ENCODE measurements around the gene ROBO1.

The ROBO1 gene

GRCh38 chr3:78571486-78571885, 1196.3 kb downstream of the ROBO1 start:
- H2AFZ ChIP-seq (ENCODE audit: low read depth, low read length, severe bottlenecking) = no peak overlapping the region

GRCh38 chr3:78570496-78570895, 1197.3 kb downstream of the ROBO1 start:
- H3K4me3 ChIP-seq (ENCODE audit: insufficient read depth, low read length, poor library complexity, severe bottlenecking) = no peak overlapping the region
- TF ChIP-seq CTCF (IDR thresholded peaks at IDR 0.05; ENCODE audit: insufficient read depth, low read length, poor library complexity, severe bottlenecking) (no peak), EZH2phosphoT487 (conservative IDR thresholded peaks at IDR 0.05; ENCODE audit: low read length) (no peak)
- no peak overlapping the region for H3K4me2 ChIP-seq (ENCODE audit: low read depth, low read length, poor library complexity, severe bottlenecking)
- H3K36me3 ChIP-seq (ENCODE audit: low read length) = no peaks in the 10 kb centered on the region
- no peaks in the 10 kb centered on the region for H3F3A ChIP-seq (ENCODE audit: insufficient read depth)
- H3K27ac ChIP-seq (ENCODE audit: low read depth, low read length) = no peak overlapping the region
- no peak overlapping the region for H2AFZ ChIP-seq (ENCODE audit: low read depth, low read length, severe bottlenecking)
- H3K9me2 ChIP-seq (replicated peaks; ENCODE audit: insufficient read depth, low read length) = no peaks in the 10 kb centered on the region
- H4K20me1 ChIP-seq (ENCODE audit: low read depth, low read length) = no peaks in the 10 kb centered on the region
- no peak overlapping the region for H3K9ac ChIP-seq (ENCODE audit: low read length)
- H3K9me3 ChIP-seq (ENCODE audit: insufficient read depth, low read length) = no peaks in the 10 kb centered on the region
- no peaks in the 10 kb centered on the region for H3K27me3 ChIP-seq (ENCODE audit: low read length)
- no peaks in the 10 kb centered on the region for H3K79me2 ChIP-seq (ENCODE audit: insufficient read depth, low read length)

More at GRCh38 chr3:78571486-78571885, 1196.3 kb downstream of the ROBO1 start:
- Histone ChIP-seq H3K27me3 (ENCODE audit: low read length) (no peaks in the 10 kb centered on the region), H3K4me2 (ENCODE audit: low read depth, low read length, poor library complexity, severe bottlenecking) (no peak overlapping the region), H4K20me1 (ENCODE audit: low read depth, low read length) (no peaks in the 10 kb centered on the region), H3K4me3 (ENCODE audit: insufficient read depth, low read length, poor library complexity, severe bottlenecking) (no peak overlapping the region), H3K27ac (ENCODE audit: low read depth, low read length) (no peak overlapping the region), H3K79me2 (ENCODE audit: insufficient read depth, low read length) (no peaks in the 10 kb centered on the region), H3F3A (ENCODE audit: insufficient read depth) (no peaks in the 10 kb centered on the region), H3K9me2 (replicated peaks; ENCODE audit: insufficient read depth, low read length) (no peaks in the 10 kb centered on the region), H3K9me3 (ENCODE audit: insufficient read depth, low read length) (no peaks in the 10 kb centered on the region), H3K36me3 (ENCODE audit: low read length) (no peaks in the 10 kb centered on the region), H3K9ac (ENCODE audit: low read length) (no peak overlapping the region)
- no peak for TF ChIP-seq CTCF (IDR thresholded peaks at IDR 0.05; ENCODE audit: insufficient read depth, low read length, poor library complexity, severe bottlenecking)
- no peak for TF ChIP-seq EZH2phosphoT487 (conservative IDR thresholded peaks at IDR 0.05; ENCODE audit: low read length)

- Histone ChIP-seq H3K9me3 (ENCODE audit: insufficient read depth, low read length) (no peaks in the 10 kb centered on the region), H3F3A (ENCODE audit: insufficient read depth) (no peaks in the 10 kb centered on the region), H3K9me2 (replicated peaks; ENCODE audit: insufficient read depth, low read length) (no peaks in the 10 kb centered on the region), H3K27me3 (ENCODE audit: low read length) (no peaks in the 10 kb centered on the region), H3K4me3 (ENCODE audit: insufficient read depth, low read length, poor library complexity, severe bottlenecking) (no peak overlapping the region), H3K36me3 (ENCODE audit: low read length) (no peaks in the 10 kb centered on the region), H4K20me1 (ENCODE audit: low read depth, low read length) (no peaks in the 10 kb centered on the region), H3K27ac (ENCODE audit: low read depth, low read length) (no peak overlapping the region), H3K4me2 (ENCODE audit: low read depth, low read length, poor library complexity, severe bottlenecking) (no peak overlapping the region), H2AFZ (ENCODE audit: low read depth, low read length, severe bottlenecking) (no peak overlapping the region), H3K9ac (ENCODE audit: low read length) (no peak overlapping the region), H3K79me2 (ENCODE audit: insufficient read depth, low read length) (no peaks in the 10 kb centered on the region)
- TF ChIP-seq CTCF (IDR thresholded peaks at IDR 0.05; ENCODE audit: insufficient read depth, low read length, poor library complexity, severe bottlenecking) = no peak
- TF ChIP-seq EZH2phosphoT487 (conservative IDR thresholded peaks at IDR 0.05; ENCODE audit: low read length) = no peak
Observed at GRCh38 chr3:78569804-78570203, 1198.0 kb downstream of the ROBO1 start.
